Sigmoid colon (tissue), 7 donors: ENCODE data around the gene SLC6A19. TPM values are rescaled to one million over a fixed set of nuclear protein-coding genes. Genes with fewer than 3 reads are reported as not detected.

Experiments used
- DNase-seq: peaks from one replicate; pipeline ENCODE4 v3.0.0-alpha.2; 2019
- H3K27ac ChIP-seq, 4 donors: fragments of 200-600 bp; sonication (generic); one replicate each; pipeline ENCODE4 v1.5.1; 2016 to 2019; ENCODE audit warnings: mild to moderate bottlenecking in 1 of 4
- H3K27me3 ChIP-seq, 3 donors: fragments of 200-600 bp; sonication (generic); one replicate each; pipeline ENCODE4 v1.5.1; 2019; ENCODE audit warnings: mild to moderate bottlenecking in 1 of 3
- H3K36me3 ChIP-seq, 4 donors: fragments of 200-600 bp; sonication (generic); one replicate each; pipeline ENCODE4 v1.5.1; 2016 to 2019
- H3K4me1 ChIP-seq, 4 donors: fragments of 200-600 bp; sonication (generic); one replicate each; pipeline ENCODE4 v1.5.1; 2017 to 2019
- H3K4me3 ChIP-seq, 4 donors: fragments of 200-600 bp; sonication (generic); one replicate each; pipeline ENCODE4 v1.5.1; 2017 to 2019; ENCODE audit warnings: mild to moderate bottlenecking in 2 of 4, moderate library complexity in 1 of 4
- H3K9me3 ChIP-seq, 4 donors: fragments of 200-600 bp in 3 of 4; sonication (generic) in 3 of 4; one replicate each; pipeline versions ENCODE4 v1.5.1 to v1.6.1; 2013 to 2019
- EP300 ChIP-seq, 4 donors: sonication (generic); formaldehyde crosslinking; IDR thresholded peaks; one replicate each; pipeline ENCODE4 v1.6.1; 2017; ENCODE audit warnings: antibody characterized with exemption in 4 of 4
- POLR2A ChIP-seq, 2 donors: fragments of 450-650 bp; IDR thresholded peaks; one replicate each; pipeline ENCODE4 v1.6.1; 2016; ENCODE audit warnings: antibody characterized with exemption in 2 of 2, mild to moderate bottlenecking in 2 of 2, moderate library complexity in 2 of 2
- POLR2AphosphoS5 ChIP-seq, 4 donors: sonication (generic); formaldehyde crosslinking; IDR thresholded peaks; one replicate each; pipeline ENCODE4 v1.6.1; 2017; ENCODE audit warnings: antibody characterized with exemption in 4 of 4
- WGBS, 2 donors: extraction: QIAGEN DNeasy Blood & Tissue Kit; methylation state at CpG; one replicate each; pipeline ENCODE4 v1.1.7; 2013; 5-methylcytosine and 5-hydroxymethylcytosine counted together
- intact Hi-C: fragments of 100-400 bp; cut with DNase I; formaldehyde crosslinking; loops from one replicate; pipeline ENCODE4 v1.15.1; 2023
- polyA plus RNA-seq, 3 donors: library from polyadenylated mRNA; stranded (reverse); fragments of 200-250 nt; gene quantifications; one replicate each; pipeline ENCODE4 v1.2.3, GENCODE V29; 2013
- total RNA-seq, 4 donors: library from RNA; depleted of rRNA; stranded (reverse); fragments of >200 nt; gene quantifications; one replicate each; pipeline ENCODE4 v1.1.0, GENCODE V29; 2016
- TF ChIP-seq, protein P1 (sequence below), 4 experiments: fragments of 450-650 bp in 3 of 4; fragments of 200-600 bp in 1 of 4; IDR thresholded peaks; one replicate each; pipeline ENCODE4 v1.5.1; 2016 to 2019; ENCODE audit warnings: antibody characterized with exemption in 4 of 4, mild to moderate bottlenecking in 3 of 4, moderate library complexity in 2 of 4
- donor health status: healthy with polysubstance abuse.
- donor health status: Bipolar disorder and iron deficiency.
- donor health status: healthy.

SLC6A19 gene
- total and polyA plus RNA-seq, 7 donors: 0.80 to 6.6 (median 0.92) TPM; not detected in 4

GRCh38 chr5:1243487-1244130 is 42.2 kb downstream of the SLC6A19 start:
- TF ChIP-seq POLR2AphosphoS5 (IDR thresholded peaks at IDR 0.05): no peak
- no peak for TF ChIP-seq POLR2A (IDR thresholded peaks at IDR 0.05)
- no peak for TF ChIP-seq EP300 (IDR thresholded peaks at IDR 0.05)
- H3K27ac ChIP-seq: no peak overlapping the region
- peaks cover 16 to 66% (median 32%) of the 10 kb centered on the region in 3 donors for H3K27me3 ChIP-seq
- DNase-seq: no peak
- no peaks in the 10 kb centered on the region for H3K4me1 ChIP-seq
- no peak overlapping the region for H3K4me3 ChIP-seq
- no peaks in the 10 kb centered on the region for H3K9me3 ChIP-seq
- WGBS, 2 donors: 57 to 73% methylated on average over 33 of the region's 33 CpGs
- no peaks in the 10 kb centered on the region for H3K36me3 ChIP-seq
- intact Hi-C loops: no loop called here

- Histone ChIP-seq H3K9me3 (no peaks in the 10 kb centered on the region), H3K27ac (no peak overlapping the region), H3K27me3 (peaks cover 16 to 72% (median 32%) of the 10 kb centered on the region in 3 donors), H3K4me3 (no peak overlapping the region), H3K36me3 (no peaks in the 10 kb centered on the region), H3K4me1 (no peaks in the 10 kb centered on the region)
- 69 to 78% methylated on average over 21 of the region's 21 CpGs for WGBS, 2 donors
- DNase-seq: no peak
- intact Hi-C loops: no loop called here
- TF ChIP-seq EP300 (IDR thresholded peaks at IDR 0.05): no peak
- no peak for TF ChIP-seq POLR2A (IDR thresholded peaks at IDR 0.05)
- TF ChIP-seq POLR2AphosphoS5 (IDR thresholded peaks at IDR 0.05): no peak
- TF ChIP-seq, protein P1, sequence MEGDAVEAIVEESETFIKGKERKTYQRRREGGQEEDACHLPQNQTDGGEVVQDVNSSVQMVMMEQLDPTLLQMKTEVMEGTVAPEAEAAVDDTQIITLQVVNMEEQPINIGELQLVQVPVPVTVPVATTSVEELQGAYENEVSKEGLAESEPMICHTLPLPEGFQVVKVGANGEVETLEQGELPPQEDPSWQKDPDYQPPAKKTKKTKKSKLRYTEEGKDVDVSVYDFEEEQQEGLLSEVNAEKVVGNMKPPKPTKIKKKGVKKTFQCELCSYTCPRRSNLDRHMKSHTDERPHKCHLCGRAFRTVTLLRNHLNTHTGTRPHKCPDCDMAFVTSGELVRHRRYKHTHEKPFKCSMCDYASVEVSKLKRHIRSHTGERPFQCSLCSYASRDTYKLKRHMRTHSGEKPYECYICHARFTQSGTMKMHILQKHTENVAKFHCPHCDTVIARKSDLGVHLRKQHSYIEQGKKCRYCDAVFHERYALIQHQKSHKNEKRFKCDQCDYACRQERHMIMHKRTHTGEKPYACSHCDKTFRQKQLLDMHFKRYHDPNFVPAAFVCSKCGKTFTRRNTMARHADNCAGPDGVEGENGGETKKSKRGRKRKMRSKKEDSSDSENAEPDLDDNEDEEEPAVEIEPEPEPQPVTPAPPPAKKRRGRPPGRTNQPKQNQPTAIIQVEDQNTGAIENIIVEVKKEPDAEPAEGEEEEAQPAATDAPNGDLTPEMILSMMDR (IDR thresholded peaks at IDR 0.05): no peak
Measured at GRCh38 chr5:1244255-1244654, 42.9 kb downstream of the SLC6A19 start.

- 42 to 56% methylated on average over 10 of the region's 10 CpGs for WGBS, 2 donors
- DNase-seq: no peak
- no peaks in the 10 kb centered on the region for H3K36me3 ChIP-seq
- TF ChIP-seq EP300 (IDR thresholded peaks at IDR 0.05) (no peak), POLR2AphosphoS5 (IDR thresholded peaks at IDR 0.05) (no peak), POLR2A (IDR thresholded peaks at IDR 0.05) (no peak)
- TF ChIP-seq, protein P1 (IDR thresholded peaks at IDR 0.05): no peak
- no peaks in the 10 kb centered on the region for H3K9me3 ChIP-seq
- no peak overlapping the region for H3K27ac ChIP-seq
- intact Hi-C loops: no loop called here
- H3K4me3 ChIP-seq: no peak overlapping the region
- no peaks in the 10 kb centered on the region for H3K4me1 ChIP-seq
- peaks cover 16 to 74% (median 32%) of the 10 kb centered on the region in 3 donors for H3K27me3 ChIP-seq
Measured at GRCh38 chr5:1244976-1245375, 43.6 kb downstream of the SLC6A19 start.

- DNase-seq: no peak
- H3K9me3 ChIP-seq: no peaks in the 10 kb centered on the region
- 26 to 58% methylated on average over 58 of the region's 58 CpGs for WGBS, 2 donors
- peaks cover 16 to 74% (median 32%) of the 10 kb centered on the region in 3 donors for H3K27me3 ChIP-seq
- TF ChIP-seq POLR2AphosphoS5 (IDR thresholded peaks at IDR 0.05): no peak
- no peak for TF ChIP-seq POLR2A (IDR thresholded peaks at IDR 0.05)
- no peak for TF ChIP-seq EP300 (IDR thresholded peaks at IDR 0.05)
- TF ChIP-seq, protein P1 (IDR thresholded peaks at IDR 0.05): no peak
- no peak overlapping the region for H3K27ac ChIP-seq
- no peaks in the 10 kb centered on the region for H3K4me1 ChIP-seq
- no peaks in the 10 kb centered on the region for H3K36me3 ChIP-seq
- intact Hi-C loops: no loop called here
- H3K4me3 ChIP-seq: no peak overlapping the region
Measured at GRCh38 chr5:1245905-1246576, 44.6 kb downstream of the SLC6A19 start.

- DNase-seq: no peak
- intact Hi-C loops: no loop called here
- 13 to 25% methylated on average over 43 of the region's 43 CpGs for WGBS, 2 donors
- H3K4me1 ChIP-seq: no peaks in the 10 kb centered on the region
- H3K27me3 ChIP-seq: peaks cover 16 to 71% (median 32%) of the 10 kb centered on the region in 3 donors
- TF ChIP-seq POLR2AphosphoS5 (IDR thresholded peaks at IDR 0.05) (no peak), EP300 (IDR thresholded peaks at IDR 0.05) (no peak), POLR2A (IDR thresholded peaks at IDR 0.05) (no peak)
- TF ChIP-seq, protein P1 (IDR thresholded peaks at IDR 0.05): no peak
- no peak overlapping the region for H3K4me3 ChIP-seq
- no peak overlapping the region for H3K27ac ChIP-seq
- no peaks in the 10 kb centered on the region for H3K36me3 ChIP-seq
- no peaks in the 10 kb centered on the region for H3K9me3 ChIP-seq
Measured at GRCh38 chr5:1246711-1247431, 45.5 kb downstream of the SLC6A19 start.
